ENCODE results near the gene AGPAT4.
"Not testable (repeated sequence)": the region's sequence is repeated elsewhere in the genome, so short reads cannot be mapped to it uniquely, and the experiment has no call there.

The AGPAT4 gene

GRCh38 chr6:161273752-161274487 lies at the start of gene AGPAT4:
TSS of gene AGPAT4 (minus strand) at chr6:161274061. CDS start at chr6:161232213, 41,848 bp downstream.
- DNase-seq: peak; percentile 56

GRCh38 chr6:161319231-161319630 lies 45.4 kb upstream of the AGPAT4 start:
- DNase-seq: no peak

- no peak for DNase-seq
These were observed 44.6 kb upstream of the AGPAT4 start for GRCh38 chr6:161318456-161318855.

GRCh38 chr6:161316531-161316930 lies 42.7 kb upstream of the AGPAT4 start:
- no peak for DNase-seq

GRCh38 chr6:161315246-161315917 lies 41.5 kb upstream of the AGPAT4 start:
- not testable (repeated sequence) for DNase-seq

DNA sequence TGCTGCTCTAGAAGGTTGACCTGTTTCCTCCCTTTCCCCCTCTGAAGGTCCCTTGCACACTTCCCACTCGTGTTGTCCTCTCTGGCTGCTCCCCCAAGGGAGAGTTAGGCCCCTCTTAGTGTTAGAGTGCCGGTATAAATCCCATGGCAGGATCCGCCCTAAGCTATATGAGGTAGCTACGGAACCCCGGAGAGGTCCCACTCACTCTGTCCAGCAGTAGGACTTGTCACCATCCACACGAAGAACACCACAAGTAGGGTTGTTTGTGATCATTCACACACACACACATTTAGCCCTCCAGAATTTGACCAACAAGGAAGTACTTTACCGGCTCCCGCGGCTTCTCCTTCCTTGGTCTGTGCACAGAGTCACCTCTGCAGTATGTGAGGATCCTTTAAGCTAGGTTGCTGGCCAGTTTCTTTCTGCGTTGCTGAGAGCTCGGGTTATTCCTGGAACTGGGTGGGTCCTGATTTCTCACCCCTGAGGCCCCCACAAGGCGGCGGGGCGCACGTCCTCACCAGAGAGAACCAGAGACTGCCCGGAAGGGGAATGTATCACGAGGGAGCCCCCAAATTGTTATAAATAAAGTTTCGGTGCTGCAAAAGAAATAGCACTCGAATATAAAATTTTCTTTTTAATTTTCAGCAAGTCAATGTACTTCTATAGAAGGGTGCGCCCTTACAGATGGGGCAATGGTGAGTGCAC lies 40.8 kb upstream of the AGPAT4 start:
- not testable (repeated sequence) for DNase-seq

DNA sequence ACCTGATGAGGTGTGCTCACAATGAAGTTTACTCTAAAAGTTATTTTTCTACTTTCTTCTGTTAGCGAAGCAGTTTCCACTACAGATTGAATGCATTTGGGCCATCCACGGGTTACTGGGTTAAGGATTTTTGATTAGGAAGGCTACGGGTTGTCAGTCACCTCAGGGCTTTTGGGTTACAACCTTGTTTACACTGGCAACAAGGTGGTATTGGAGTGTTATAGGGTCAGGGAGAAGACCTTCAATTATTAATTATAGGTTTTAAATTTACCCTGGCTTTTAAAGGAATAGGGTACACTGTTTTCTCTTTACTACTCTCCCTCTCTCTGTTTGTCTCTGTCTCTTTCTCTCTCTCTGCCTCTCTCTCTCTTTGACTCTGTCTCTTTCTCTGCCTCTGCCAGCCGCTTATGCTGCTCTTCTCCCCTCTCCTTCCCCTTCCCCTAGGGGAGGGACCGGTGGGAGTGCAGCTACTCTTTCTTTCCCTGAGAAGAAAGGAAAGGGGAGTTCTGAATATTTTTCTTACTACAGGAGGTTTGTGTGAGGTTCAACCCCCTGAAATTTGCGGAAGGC lies 40.2 kb upstream of the AGPAT4 start:
- DNase-seq: no peak

GRCh38 chr6:161313475-161313874 lies 39.6 kb upstream of the AGPAT4 start:
- not testable (repeated sequence) for DNase-seq

GRCh38 chr6:161309774-161310173 lies 35.9 kb upstream of the AGPAT4 start:
- DNase-seq: not testable (repeated sequence)

- DNase-seq: no peak
These were observed 34.3 kb upstream of the AGPAT4 start for GRCh38 chr6:161308075-161308655.

DNA sequence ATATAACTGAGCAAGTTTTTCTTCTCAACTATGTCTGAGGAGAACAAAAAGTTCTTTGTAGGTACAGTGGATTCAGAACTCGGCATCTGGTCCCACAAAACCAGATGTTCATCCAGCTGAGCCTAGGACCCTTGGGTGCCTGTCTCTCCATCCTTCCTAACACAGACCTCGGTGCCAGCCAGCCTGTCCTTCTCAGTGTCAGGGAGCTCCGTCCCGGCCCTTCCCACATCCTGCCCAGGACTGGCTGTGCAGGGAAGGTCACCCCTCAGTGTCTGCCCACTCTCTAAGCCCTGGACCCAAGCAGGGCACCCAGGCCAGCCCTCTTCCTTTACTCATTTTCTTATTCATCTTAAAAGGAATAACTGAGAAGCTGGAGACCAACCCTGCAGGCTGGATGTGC lies 32.0 kb upstream of the AGPAT4 start:
- no peak for DNase-seq

GRCh38 chr6:161303628-161304340 lies 29.9 kb upstream of the AGPAT4 start:
- DNase-seq: no peak

- no peak for DNase-seq
These were observed 29.1 kb upstream of the AGPAT4 start for GRCh38 chr6:161302949-161303348.

GRCh38 chr6:161301338-161301737 lies 27.5 kb upstream of the AGPAT4 start:
- no peak for DNase-seq

GRCh38 chr6:161300823-161301222 lies 27.0 kb upstream of the AGPAT4 start:
- no peak for DNase-seq

DNA sequence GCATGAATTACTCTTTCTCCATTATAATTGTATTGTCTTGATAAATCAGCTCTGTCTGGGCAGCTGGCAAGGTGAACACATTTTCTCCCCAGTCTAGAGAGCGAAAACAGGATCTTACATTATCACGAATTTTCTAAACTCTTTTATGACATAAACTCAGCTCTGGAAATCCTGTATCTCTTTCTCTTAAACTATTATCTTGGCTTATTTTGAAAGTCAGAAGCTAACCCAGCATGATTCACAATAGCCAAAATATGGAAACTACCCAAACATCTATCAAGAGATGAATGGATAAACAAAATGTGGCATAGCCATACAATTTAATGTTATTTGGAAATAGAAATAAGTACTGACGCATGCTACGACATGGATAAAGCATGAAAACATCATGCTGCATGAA lies 25.9 kb upstream of the AGPAT4 start:
- DNase-seq: no peak

GRCh38 chr6:161295784-161296183 lies 21.9 kb upstream of the AGPAT4 start:
- no peak for DNase-seq

GRCh38 chr6:161292650-161293281 lies 18.9 kb upstream of the AGPAT4 start:
- DNase-seq: no peak

DNA sequence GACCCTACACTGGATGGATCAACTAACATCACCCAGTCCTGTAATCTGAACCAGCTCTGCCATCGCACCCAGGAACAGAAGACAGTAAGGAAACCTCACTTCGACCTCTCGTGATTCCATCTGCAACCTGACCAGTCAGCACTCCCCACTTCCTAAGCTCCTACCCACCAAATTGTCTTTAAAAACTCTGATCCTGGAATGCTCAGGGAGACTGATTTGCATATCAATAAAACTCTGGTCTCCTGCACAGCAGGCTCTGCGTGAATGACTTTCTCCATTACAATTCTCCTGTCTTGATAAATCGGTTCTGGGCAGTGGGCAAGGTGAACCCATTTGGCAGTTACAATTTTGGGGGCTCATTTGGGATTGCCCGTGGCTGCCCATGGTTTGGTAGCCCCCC lies 18.3 kb upstream of the AGPAT4 start:
- no peak for DNase-seq

GRCh38 chr6:161290751-161291150 lies 16.9 kb upstream of the AGPAT4 start:
- no peak for DNase-seq

DNA sequence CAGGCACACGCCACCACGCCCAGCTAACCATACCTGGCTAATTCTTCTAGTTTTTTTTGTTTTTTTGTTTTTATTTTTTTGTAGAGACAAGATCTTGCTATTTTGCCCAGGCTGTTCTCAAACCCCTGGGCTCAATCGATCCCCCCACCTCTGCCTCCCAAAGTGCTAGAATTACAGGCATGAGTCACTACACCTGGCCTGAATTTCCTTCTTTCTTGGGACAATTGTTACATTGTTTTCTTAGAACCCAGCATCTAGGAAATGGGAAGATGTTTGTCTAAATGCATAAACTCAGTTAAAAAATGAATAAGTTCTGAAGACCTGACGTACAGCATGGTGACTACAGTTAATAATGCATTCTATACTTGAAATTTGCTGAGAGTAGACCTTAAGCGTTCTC lies 10.8 kb upstream of the AGPAT4 start:
- no peak for DNase-seq

DNA sequence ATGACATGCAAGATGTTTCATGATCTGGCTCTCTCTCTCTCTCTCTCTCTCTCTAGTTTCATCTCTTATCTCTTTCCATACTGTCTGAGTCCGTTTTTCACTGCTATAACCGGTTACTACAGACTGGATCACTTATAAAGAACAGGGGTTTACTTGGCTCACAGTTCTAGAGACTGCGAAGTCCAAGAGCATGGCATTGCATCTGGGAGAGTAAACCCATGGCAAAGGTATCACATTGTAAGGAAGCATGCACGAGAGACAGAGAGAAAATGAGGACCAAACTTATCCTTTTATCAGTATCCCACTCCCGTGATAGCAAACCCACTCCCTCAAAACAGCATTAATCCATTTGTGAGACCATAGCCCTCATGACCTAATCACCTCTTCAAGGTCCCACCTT lies 7.2 kb upstream of the AGPAT4 start:
- DNase-seq: no peak
